Measurements from ENCODE around the gene GSTT4.

DNA sequence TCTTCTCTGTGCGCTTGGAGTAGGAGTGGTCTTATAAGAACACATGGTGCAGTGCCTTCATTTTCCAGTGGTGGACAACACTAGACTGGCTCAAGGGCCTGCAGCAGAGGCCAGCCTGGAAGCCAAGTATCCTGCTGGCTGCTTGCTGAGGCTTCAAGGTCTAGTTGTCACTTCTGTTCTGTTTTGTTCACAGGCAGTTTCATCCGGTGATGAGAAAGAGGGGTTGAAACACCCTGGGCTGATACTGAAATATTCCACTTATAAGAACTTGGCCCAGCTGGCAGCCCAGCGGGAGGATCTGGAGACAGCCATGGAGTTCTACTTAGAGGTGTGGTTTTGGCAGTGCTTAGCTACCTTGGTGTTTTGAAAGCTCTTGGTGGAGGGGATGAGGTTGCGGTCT is 35.7 kb upstream of the GSTT4 start:
- TF ChIP-seq, protein P1, sequence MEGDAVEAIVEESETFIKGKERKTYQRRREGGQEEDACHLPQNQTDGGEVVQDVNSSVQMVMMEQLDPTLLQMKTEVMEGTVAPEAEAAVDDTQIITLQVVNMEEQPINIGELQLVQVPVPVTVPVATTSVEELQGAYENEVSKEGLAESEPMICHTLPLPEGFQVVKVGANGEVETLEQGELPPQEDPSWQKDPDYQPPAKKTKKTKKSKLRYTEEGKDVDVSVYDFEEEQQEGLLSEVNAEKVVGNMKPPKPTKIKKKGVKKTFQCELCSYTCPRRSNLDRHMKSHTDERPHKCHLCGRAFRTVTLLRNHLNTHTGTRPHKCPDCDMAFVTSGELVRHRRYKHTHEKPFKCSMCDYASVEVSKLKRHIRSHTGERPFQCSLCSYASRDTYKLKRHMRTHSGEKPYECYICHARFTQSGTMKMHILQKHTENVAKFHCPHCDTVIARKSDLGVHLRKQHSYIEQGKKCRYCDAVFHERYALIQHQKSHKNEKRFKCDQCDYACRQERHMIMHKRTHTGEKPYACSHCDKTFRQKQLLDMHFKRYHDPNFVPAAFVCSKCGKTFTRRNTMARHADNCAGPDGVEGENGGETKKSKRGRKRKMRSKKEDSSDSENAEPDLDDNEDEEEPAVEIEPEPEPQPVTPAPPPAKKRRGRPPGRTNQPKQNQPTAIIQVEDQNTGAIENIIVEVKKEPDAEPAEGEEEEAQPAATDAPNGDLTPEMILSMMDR (IDR thresholded peaks at IDR 0.05): no peak
- no peak for TF ChIP-seq EZH2 (IDR thresholded peaks at IDR 0.05)
